HG03064 (cell line): Measurements from ENCODE around the gene TNFRSF1A.

ENCODE experiments used
- ATAC-seq: cut with Tn5 transposase; IDR thresholded peaks from one replicate; pipeline ENCODE4 v1.9.1; 2021; ENCODE audit warnings: low read depth; ENCODE audit not compliant: unreplicated experiment

Gene TNFRSF1A

GRCh38 chr12:6281081-6281809 lies 60.6 kb downstream of the TNFRSF1A start:
- no peak for ATAC-seq

GRCh38 chr12:6280672-6281071 lies 61.2 kb downstream of the TNFRSF1A start:
- ATAC-seq = no peak

- ATAC-seq = no peak
Measured at GRCh38 chr12:6280053-6280469, 61.8 kb downstream of the TNFRSF1A start.

- no peak for ATAC-seq
Measured at GRCh38 chr12:6279631-6280030, 62.2 kb downstream of the TNFRSF1A start.

GRCh38 chr12:6279256-6279628 lies 62.6 kb downstream of the TNFRSF1A start:
- no peak for ATAC-seq
